GM12878 (cell line): ENCODE data around the gene VKORC1. TPM values are rescaled to one million over a fixed set of nuclear protein-coding genes. Genes with fewer than 3 reads are reported as not detected.

ENCODE experiments used
- ATAC-seq: fragments of 200-7000 bp; cut with Tn5 transposase; 3 replicates; pipeline ENCODE4 v1.9.1; 2020; ENCODE audit warnings: mild to moderate bottlenecking, moderate library complexity
- BruUV-seq: library from RNA; stranded (reverse); fragments of 400-500 nt; replicated peaks from 2 replicates; lab custom pipeline; 2021; lab: Mats Ljungman, UMichigan
- CTCF ChIA-PET: fragments of 300-600 bp; sonication (Branson Sonifier 250); formaldehyde crosslinking; extraction: SDS; loops from one replicate; lab custom pipeline; 2021; ENCODE audit warnings: inconsistent platforms; lab: Yijun Ruan, JAX
- POLR2A ChIA-PET: fragments of 350-600 bp; formaldehyde crosslinking; extraction: SDS; loops from one replicate; lab custom pipeline; 2021; ENCODE audit warnings: inconsistent platforms; lab: Charles Lee
- RAD21 ChIA-PET: fragments of 300-600 bp; sonication (Branson Sonifier 250); formaldehyde crosslinking; loops from one replicate; lab custom pipeline; 2023; ENCODE audit warnings: antibody characterized with exemption; ENCODE audit not compliant: unreplicated experiment; lab: Charles Lee
- SMC1A ChIA-PET: fragments of 300-600 bp; sonication (Branson Sonifier 250); formaldehyde crosslinking; loops from one replicate; lab custom pipeline; 2023; ENCODE audit not compliant: unreplicated experiment, uncharacterized antibody; lab: Charles Lee
- DNase-seq: peaks from one replicate; pipeline ENCODE4 v3.0.0-alpha.2; 2011; ENCODE audit warnings: low read depth, low spot score
- FAIRE-seq: peaks from 3 replicates; lab custom pipeline; 2011; peaks lifted over from hg19 to GRCh38; lab: Jason Lieb, UNC
- H2AFZ ChIP-seq: 2 replicates; pipeline ENCODE4 v1.6.0; 2011; ENCODE audit warnings: low read depth, low read length, control low read depth; ENCODE audit not compliant: control insufficient read depth
- H3K27ac ChIP-seq: 2 replicates; pipeline ENCODE4 v1.5.1; 2011; ENCODE audit warnings: control low read depth; ENCODE audit not compliant: control insufficient read depth, insufficient read depth
- H3K27me3 ChIP-seq, 2 experiments: replicated peaks in 1 of 2; 2 replicates each; pipeline versions ENCODE4 v1.6.0 to v1.6.1; 2011; ENCODE audit warnings: low read length in 1 of 2; ENCODE audit not compliant: control insufficient read depth in 2 of 2, insufficient read depth in 2 of 2
- H3K36me3 ChIP-seq, 2 experiments: 2 replicates each; pipeline ENCODE4 v1.5.1; 2011; ENCODE audit warnings: low read length in 1 of 2; ENCODE audit not compliant: control insufficient read depth in 2 of 2, insufficient read depth in 2 of 2
- H3K4me1 ChIP-seq: 2 replicates; pipeline ENCODE4 v1.6.1; 2011; ENCODE audit warnings: mild to moderate bottlenecking, low read length, moderate library complexity, mixed read lengths; ENCODE audit not compliant: control insufficient read depth, insufficient read depth
- H3K4me2 ChIP-seq: 2 replicates; pipeline ENCODE4 v1.6.0; 2011; ENCODE audit warnings: control low read depth; ENCODE audit not compliant: control insufficient read depth, insufficient read depth
- H3K4me3 ChIP-seq: fragments of 200-600 bp; sonication (generic); 2 replicates; pipeline ENCODE4 v1.5.1; 2016
- H3K79me2 ChIP-seq: 2 replicates; pipeline ENCODE4 v1.6.0; 2011; ENCODE audit warnings: low read length; ENCODE audit not compliant: control insufficient read depth, insufficient read depth
- H3K9ac ChIP-seq: 2 replicates; pipeline ENCODE4 v1.8.0; 2011; ENCODE audit warnings: low read length, control low read depth, mixed read lengths; ENCODE audit not compliant: control insufficient read depth, insufficient read depth
- H3K9me3 ChIP-seq: replicated peaks from 3 replicates; pipeline ENCODE4 v1.5.1; 2011; ENCODE audit warnings: mild to moderate bottlenecking, low read length; ENCODE audit not compliant: control insufficient read depth, insufficient read depth
- H4K20me1 ChIP-seq: 2 replicates; pipeline ENCODE4 v1.6.0; 2011; ENCODE audit not compliant: control insufficient read depth, insufficient read depth
- ASH2L ChIP-seq: fragments of 300-600, 200-600 bp; sonication (generic); IDR thresholded peaks from 2 replicates; pipeline ENCODE4 v1.6.1; 2017; ENCODE audit warnings: low read depth, mild to moderate bottlenecking, borderline replicate concordance
- POLR2A ChIP-seq: IDR thresholded peaks from 2 replicates; pipeline ENCODE4 v1.6.1; 2011; ENCODE audit warnings: low read depth, mild to moderate bottlenecking, low read length
- WGBS: methylation state at CpG from one replicate; pipeline ENCODE4 v1.1.6; 2016; ENCODE audit warnings: low lambda C conversion rate; ENCODE audit not compliant: insufficient replicate concordance, insufficient coverage; ENCODE audit errors: missing lambda C conversion rate; 5-methylcytosine and 5-hydroxymethylcytosine counted together
- in situ Hi-C: fragments of 300-500 bp; cut with MboI; formaldehyde crosslinking; loops from 9 replicates; pipeline ENCODE4 v1.14.3; 2018; ENCODE audit warnings: mixed read lengths
- intact Hi-C: fragments of 100-400 bp; cut with micrococcal nuclease; formaldehyde crosslinking; loops from one replicate; pipeline ENCODE4 v1.14.2; 2022; ENCODE audit not compliant: unreplicated experiment
- polyA plus RNA-seq, 11 experiments: library from polyadenylated mRNA; depleted of rRNA in 4 of 11; unstranded in 6 of 11; stranded (reverse) in 5 of 11; fragments of >200 nt; fragmentation: Nextera tagmentation in 4 of 11; fragmentation: Illumina TruSeq in 1 of 11; extraction: Ambion mirVana in 4 of 11; extraction: Trizol in 1 of 11; gene quantifications; 1 replicate in 1 of 11; 2 replicates in 10 of 11; pipeline versions ENCODE4 v1.2.1 to v1.2.3, GENCODE V29; 2011 to 2016; ENCODE audit warnings: inconsistent platforms in 2 of 11, missing spikeins in 2 of 11, low read depth in 1 of 11
- total RNA-seq, 4 experiments: library from RNA; depleted of rRNA in 3 of 4; stranded (reverse); fragments of >200 nt in 3 of 4; fragmentation: Illumina TruSeq in 1 of 4; extraction: Trizol in 1 of 4; gene quantifications; 2 replicates each; pipeline versions ENCODE4 v1.2.1 to v1.2.3, GENCODE V29; 2013 to 2021
- TF ChIP-seq, protein P1 (sequence below): IDR thresholded peaks from 2 replicates; pipeline ENCODE4 v1.6.1; 2012; ENCODE audit warnings: improper control_type of control experiment, low read depth, low read length; ENCODE audit not compliant: insufficient replicate concordance
- TF ChIP-seq, protein P2 (sequence below): fragments of 150-350 bp; IDR thresholded peaks from 2 replicates; pipeline ENCODE4 v1.6.1; 2016; ENCODE audit warnings: low read depth, low read length

The VKORC1 gene
- total and polyA plus RNA-seq, 10 of the 15 experiments (the other 5 are each of a cell fraction or from before 2014, with no cell fraction given) = 19.8 to 140 (median 57.7) TPM

DNA sequence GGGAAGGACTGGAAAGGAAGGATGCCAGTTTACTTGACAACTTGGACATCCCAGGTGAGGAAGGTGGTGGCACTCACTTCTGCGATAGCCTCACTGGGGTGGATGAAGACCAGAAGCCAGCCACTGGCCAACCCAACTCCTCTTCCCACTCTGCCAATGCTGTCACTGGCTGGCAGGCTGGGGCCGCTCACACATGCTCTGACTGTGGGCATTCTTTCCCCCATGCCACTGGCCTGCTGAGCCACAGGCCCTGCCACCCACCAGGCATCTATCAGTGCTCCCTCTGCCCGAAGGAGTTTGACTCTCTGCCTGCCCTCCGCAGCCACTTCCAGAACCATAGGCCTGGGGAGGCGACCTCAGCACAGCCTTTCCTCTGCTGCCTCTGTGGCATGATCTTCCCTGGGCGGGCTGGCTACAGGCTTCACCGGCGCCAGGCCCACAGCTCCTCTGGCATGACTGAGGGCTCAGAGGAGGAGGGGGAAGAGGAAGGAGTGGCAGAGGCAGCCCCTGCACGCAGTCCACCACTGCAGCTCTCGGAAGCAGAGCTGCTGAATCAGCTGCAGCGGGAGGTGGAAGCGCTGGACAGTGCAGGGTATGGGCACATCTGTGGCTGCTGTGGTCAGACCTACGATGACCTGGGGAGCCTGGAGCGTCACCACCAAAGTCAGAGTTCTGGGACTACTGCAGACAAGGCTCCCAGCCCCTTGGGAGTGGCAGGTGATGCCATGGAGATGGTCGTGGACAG lies 15.8 kb downstream of the VKORC1 start:
- Histone ChIP-seq H3K27me3 (no peaks in the 10 kb centered on the region), H3K4me3 (no peak overlapping the region), H3K36me3 (peaks cover 8 to 14% of the 10 kb centered on the region in 2 experiments; a peak in 3 of 4 replicates), H3K9me3 (no peaks in the 10 kb centered on the region), H3K9ac (no peak overlapping the region), H3K79me2 (peaks cover 17% of the 10 kb centered on the region), H4K20me1 (no peaks in the 10 kb centered on the region), H3K27ac (no peak overlapping the region), H3K4me2 (no peak overlapping the region), H2AFZ (no peak overlapping the region), H3K4me1 (no peaks in the 10 kb centered on the region; the same call in 1 of the 2 replicates)
- SMC1A ChIA-PET = no interaction called here
- CTCF ChIA-PET = interaction anchor here (1.2 kb wide), 1 partner anchor 94 kb away, joined by 4 read pairs; the partner anchor contains the start of gene HSD3B7
- TF ChIP-seq ASH2L = no peak
- peak; percentile 42; the same call in 1 of the 2 replicates for TF ChIP-seq POLR2A
- intact Hi-C loops = loop anchor here (10.0 kb wide), 1 partner anchor 84 kb away; no protein-coding TSS in a partner anchor
- no TSS peak for BruUV-seq
- POLR2A ChIA-PET = interaction anchor here (0.5 kb wide), 1 partner anchor 31 kb away, joined by 3 read pairs; no protein-coding TSS in a partner anchor
- RAD21 ChIA-PET = no interaction called here
- in situ Hi-C loops = no loop called here
- no peak for ATAC-seq
- no peak for FAIRE-seq
- no peak for DNase-seq
- WGBS = 91% methylated on average over 15 of the region's 15 CpGs

DNA sequence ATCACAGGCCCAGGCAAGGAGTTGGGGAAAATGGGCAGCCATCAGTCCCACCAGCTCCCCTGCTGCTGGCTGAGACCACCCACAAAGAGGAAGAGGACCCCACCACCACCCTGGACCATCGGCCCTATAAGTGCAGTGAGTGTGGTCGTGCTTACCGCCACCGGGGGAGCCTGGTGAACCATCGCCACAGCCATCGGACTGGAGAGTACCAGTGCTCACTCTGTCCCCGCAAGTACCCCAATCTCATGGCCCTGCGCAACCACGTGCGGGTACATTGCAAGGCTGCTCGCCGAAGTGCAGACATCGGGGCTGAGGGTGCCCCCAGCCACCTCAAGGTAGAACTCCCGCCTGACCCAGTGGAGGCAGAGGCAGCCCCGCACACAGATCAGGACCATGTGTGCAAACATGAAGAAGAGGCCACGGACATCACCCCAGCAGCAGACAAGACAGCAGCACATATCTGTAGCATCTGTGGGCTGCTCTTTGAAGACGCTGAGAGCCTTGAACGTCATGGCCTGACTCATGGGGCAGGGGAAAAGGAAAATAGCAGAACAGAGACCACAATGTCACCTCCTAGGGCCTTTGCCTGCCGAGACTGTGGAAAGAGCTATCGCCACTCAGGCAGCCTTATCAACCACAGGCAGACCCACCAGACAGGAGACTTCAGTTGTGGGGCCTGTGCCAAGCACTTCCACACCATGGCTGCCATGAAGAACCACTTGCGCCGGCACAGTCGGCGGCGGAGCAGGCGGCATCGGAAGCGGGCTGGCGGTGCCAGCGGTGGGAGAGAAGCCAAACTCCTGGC lies 16.8 kb downstream of the VKORC1 start:
- in situ Hi-C loops = no loop called here
- ATAC-seq = no peak
- TF ChIP-seq, protein P1, sequence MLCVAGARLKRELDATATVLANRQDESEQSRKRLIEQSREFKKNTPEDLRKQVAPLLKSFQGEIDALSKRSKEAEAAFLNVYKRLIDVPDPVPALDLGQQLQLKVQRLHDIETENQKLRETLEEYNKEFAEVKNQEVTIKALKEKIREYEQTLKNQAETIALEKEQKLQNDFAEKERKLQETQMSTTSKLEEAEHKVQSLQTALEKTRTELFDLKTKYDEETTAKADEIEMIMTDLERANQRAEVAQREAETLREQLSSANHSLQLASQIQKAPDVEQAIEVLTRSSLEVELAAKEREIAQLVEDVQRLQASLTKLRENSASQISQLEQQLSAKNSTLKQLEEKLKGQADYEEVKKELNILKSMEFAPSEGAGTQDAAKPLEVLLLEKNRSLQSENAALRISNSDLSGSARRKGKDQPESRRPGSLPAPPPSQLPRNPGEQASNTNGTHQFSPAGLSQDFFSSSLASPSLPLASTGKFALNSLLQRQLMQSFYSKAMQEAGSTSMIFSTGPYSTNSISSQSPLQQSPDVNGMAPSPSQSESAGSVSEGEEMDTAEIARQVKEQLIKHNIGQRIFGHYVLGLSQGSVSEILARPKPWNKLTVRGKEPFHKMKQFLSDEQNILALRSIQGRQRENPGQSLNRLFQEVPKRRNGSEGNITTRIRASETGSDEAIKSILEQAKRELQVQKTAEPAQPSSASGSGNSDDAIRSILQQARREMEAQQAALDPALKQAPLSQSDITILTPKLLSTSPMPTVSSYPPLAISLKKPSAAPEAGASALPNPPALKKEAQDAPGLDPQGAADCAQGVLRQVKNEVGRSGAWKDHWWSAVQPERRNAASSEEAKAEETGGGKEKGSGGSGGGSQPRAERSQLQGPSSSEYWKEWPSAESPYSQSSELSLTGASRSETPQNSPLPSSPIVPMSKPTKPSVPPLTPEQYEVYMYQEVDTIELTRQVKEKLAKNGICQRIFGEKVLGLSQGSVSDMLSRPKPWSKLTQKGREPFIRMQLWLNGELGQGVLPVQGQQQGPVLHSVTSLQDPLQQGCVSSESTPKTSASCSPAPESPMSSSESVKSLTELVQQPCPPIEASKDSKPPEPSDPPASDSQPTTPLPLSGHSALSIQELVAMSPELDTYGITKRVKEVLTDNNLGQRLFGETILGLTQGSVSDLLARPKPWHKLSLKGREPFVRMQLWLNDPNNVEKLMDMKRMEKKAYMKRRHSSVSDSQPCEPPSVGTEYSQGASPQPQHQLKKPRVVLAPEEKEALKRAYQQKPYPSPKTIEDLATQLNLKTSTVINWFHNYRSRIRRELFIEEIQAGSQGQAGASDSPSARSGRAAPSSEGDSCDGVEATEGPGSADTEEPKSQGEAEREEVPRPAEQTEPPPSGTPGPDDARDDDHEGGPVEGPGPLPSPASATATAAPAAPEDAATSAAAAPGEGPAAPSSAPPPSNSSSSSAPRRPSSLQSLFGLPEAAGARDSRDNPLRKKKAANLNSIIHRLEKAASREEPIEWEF = no peak
- TF ChIP-seq, protein P2, sequence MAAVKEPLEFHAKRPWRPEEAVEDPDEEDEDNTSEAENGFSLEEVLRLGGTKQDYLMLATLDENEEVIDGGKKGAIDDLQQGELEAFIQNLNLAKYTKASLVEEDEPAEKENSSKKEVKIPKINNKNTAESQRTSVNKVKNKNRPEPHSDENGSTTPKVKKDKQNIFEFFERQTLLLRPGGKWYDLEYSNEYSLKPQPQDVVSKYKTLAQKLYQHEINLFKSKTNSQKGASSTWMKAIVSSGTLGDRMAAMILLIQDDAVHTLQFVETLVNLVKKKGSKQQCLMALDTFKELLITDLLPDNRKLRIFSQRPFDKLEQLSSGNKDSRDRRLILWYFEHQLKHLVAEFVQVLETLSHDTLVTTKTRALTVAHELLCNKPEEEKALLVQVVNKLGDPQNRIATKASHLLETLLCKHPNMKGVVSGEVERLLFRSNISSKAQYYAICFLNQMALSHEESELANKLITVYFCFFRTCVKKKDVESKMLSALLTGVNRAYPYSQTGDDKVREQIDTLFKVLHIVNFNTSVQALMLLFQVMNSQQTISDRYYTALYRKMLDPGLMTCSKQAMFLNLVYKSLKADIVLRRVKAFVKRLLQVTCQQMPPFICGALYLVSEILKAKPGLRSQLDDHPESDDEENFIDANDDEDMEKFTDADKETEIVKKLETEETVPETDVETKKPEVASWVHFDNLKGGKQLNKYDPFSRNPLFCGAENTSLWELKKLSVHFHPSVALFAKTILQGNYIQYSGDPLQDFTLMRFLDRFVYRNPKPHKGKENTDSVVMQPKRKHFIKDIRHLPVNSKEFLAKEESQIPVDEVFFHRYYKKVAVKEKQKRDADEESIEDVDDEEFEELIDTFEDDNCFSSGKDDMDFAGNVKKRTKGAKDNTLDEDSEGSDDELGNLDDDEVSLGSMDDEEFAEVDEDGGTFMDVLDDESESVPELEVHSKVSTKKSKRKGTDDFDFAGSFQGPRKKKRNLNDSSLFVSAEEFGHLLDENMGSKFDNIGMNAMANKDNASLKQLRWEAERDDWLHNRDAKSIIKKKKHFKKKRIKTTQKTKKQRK = no peak

More for the DNA sequence above, 16.8 kb downstream of the VKORC1 start:
- 96% methylated on average over 30 of the region's 30 CpGs for WGBS
- ChIA-PET RAD21 (no interaction called here), POLR2A (no interaction called here), SMC1A (no interaction called here), CTCF (interaction anchor here (0.6 to 1.2 kb wide), 3 partner anchors 92 to 105 kb away, joined by 3 to 5 read pairs (median 4); partner anchors contain the start of gene HSD3B7)
- no peak overlapping the region for H3K27ac ChIP-seq
- peaks cover 8 to 14% of the 10 kb centered on the region in 2 experiments; a peak in 3 of 4 replicates for H3K36me3 ChIP-seq
- H3K9me3 ChIP-seq = no peaks in the 10 kb centered on the region
- no peaks in the 10 kb centered on the region; the same call in 1 of the 2 replicates for H3K4me1 ChIP-seq
- H3K79me2 ChIP-seq = peaks cover 25% of the 10 kb centered on the region
- BruUV-seq = no TSS peak
- H3K9ac ChIP-seq = no peak overlapping the region
- H3K27me3 ChIP-seq = no peaks in the 10 kb centered on the region
- no peak overlapping the region for H2AFZ ChIP-seq
- intact Hi-C loops = loop anchor here (10.0 kb wide), 1 partner anchor 83 kb away; no protein-coding TSS in a partner anchor
- no peak for FAIRE-seq
- no peak for DNase-seq
- H3K4me3 ChIP-seq = no peak overlapping the region
- H3K4me2 ChIP-seq = no peak overlapping the region
- no peaks in the 10 kb centered on the region for H4K20me1 ChIP-seq
